Activated CD8-positive, alpha-beta memory T cell treated with anti-CD3 and anti-CD28 coated beads, Interleukin-2, amount 10 ng/mL, durations not matched to agents 7 days and 5 days (primary cell): ENCODE data around the gene OSBP2. TPM values are rescaled to one million over a fixed set of nuclear protein-coding genes. Genes with fewer than 3 reads are reported as not detected.

Source experiments
- microRNA-seq: library from miRNA; unstranded; fragments of <30 nt; microRNA quantifications from one replicate; pipeline ENCODE4 v1.2.0, GENCODE V29; 2022
- total RNA-seq, 2 experiments: library from RNA; stranded (reverse); gene quantifications; one replicate each; pipeline ENCODE4 v1.2.3, GENCODE V29; 2021

The OSBP2 gene
- total RNA-seq, 2 experiments from 2014 or later: 1.7 to 4.3 TPM

Small RNA genes lying within 50 kb of the gene (microRNA-seq; reads per million reads assigned to microRNA genes)
- 4.7 reads per million, percentile 11 among the genes with 10 or more reads in this experiment for gene MIR3200

Other genes starting within 250 kb of the OSBP2 start
- not detected for gene SEC14L3, start 222.9 kb upstream of the OSBP2 start, total RNA-seq
- gene SEC14L4, start 189.2 kb upstream of the OSBP2 start, total RNA-seq: not detected
- gene SEC14L6, start 148.1 kb upstream of the OSBP2 start, total RNA-seq: under 1 TPM in 1 of 2 experiments, not detected in 1; 0.07 TPM
- not detected for gene GAL3ST1, start 120.2 kb upstream of the OSBP2 start, total RNA-seq
- gene PES1, start 103.0 kb upstream of the OSBP2 start, total RNA-seq: 10 to 100 TPM; 56.2 to 91.5 TPM
- gene TCN2, start 87.7 kb upstream of the OSBP2 start, total RNA-seq: under 1 TPM; 0.19 to 0.41 TPM
- gene SLC35E4, start 59.1 kb upstream of the OSBP2 start, total RNA-seq: 1 to 10 TPM; 3.8 to 5.0 TPM
- 10 to 100 TPM in 1 of 2 experiments, 1 to 10 TPM in 1; 9.2 to 11.6 TPM for gene DUSP18, start 27.0 kb upstream of the OSBP2 start, total RNA-seq